GM06990 (cell line): ENCODE results near the gene MBD2.

ENCODE experiments used
- DNase-seq: peaks from one replicate; pipeline ENCODE4 v3.0.0-alpha.2; 2011; ENCODE audit not compliant: insufficient read length; ENCODE audit errors: extremely low read depth
- H3K27me3 ChIP-seq: replicated peaks from 2 replicates; pipeline ENCODE4 v1.6.0; 2011; ENCODE audit warnings: low read length; ENCODE audit not compliant: control insufficient read depth, insufficient read depth
- H3K36me3 ChIP-seq: 2 replicates; pipeline ENCODE4 v1.5.1; 2011; ENCODE audit warnings: low read length; ENCODE audit not compliant: control insufficient read depth, insufficient read depth
- H3K4me3 ChIP-seq: replicated peaks from 2 replicates; pipeline ENCODE4 v1.5.1; 2011; ENCODE audit warnings: low read depth, mild to moderate bottlenecking, control low read depth, low read length
- CTCF ChIP-seq: IDR thresholded peaks from 2 replicates; pipeline ENCODE4 v1.5.1; 2011; ENCODE audit warnings: low read length, control low read depth, mild to moderate bottlenecking, inconsistent platforms; ENCODE audit not compliant: insufficient read depth, poor library complexity, severe bottlenecking

Gene MBD2

GRCh38 chr18:54102123-54102522 lies 122.3 kb downstream of the MBD2 start:
- Histone ChIP-seq H3K4me3 (no peak overlapping the region), H3K36me3 (no peaks in the 10 kb centered on the region), H3K27me3 (no peaks in the 10 kb centered on the region)
- no peak for TF ChIP-seq CTCF
- no peak for DNase-seq
